PC-9 (cell line): Measurements from ENCODE around the gene GREB1L.

Source experiments
- CTCF ChIP-seq: fragments of 200-600 bp; sonication (generic); conservative IDR thresholded peaks from 2 replicates; pipeline ENCODE4 v1.6.1; 2017; ENCODE audit warnings: mixed run types, antibody characterized with exemption, mild to moderate bottlenecking, moderate library complexity
- EZH2 ChIP-seq: fragments of 200-600 bp; sonication (generic); IDR thresholded peaks from 2 replicates; pipeline ENCODE4 v1.8.0; 2017; ENCODE audit warnings: antibody characterized with exemption, low read depth

GRCh38 chr18:21313576-21313975, 71.5 kb downstream of the GREB1L start:
- TF ChIP-seq CTCF: no peak
- no peak for TF ChIP-seq EZH2
